Hepatic stellate cell (primary cell): Measurements from ENCODE around the gene PTGS2.

Experiments
- DNase-seq: peaks from one replicate; pipeline ENCODE4 v3.0.0; 2011; ENCODE audit warnings: low spot score

Gene PTGS2

GRCh38 chr1:186680245-186681061, at the start of gene PTGS2:
Gene PTGS2 (minus strand): TSS chr1:186680423. CDS start chr1:186680290, 133 bp downstream.
- DNase-seq: peak; percentile 80

- peak; percentile 14 for DNase-seq
These were observed 42.6 kb upstream of the PTGS2 start for GRCh38 chr1:186722711-186723309.

DNA sequence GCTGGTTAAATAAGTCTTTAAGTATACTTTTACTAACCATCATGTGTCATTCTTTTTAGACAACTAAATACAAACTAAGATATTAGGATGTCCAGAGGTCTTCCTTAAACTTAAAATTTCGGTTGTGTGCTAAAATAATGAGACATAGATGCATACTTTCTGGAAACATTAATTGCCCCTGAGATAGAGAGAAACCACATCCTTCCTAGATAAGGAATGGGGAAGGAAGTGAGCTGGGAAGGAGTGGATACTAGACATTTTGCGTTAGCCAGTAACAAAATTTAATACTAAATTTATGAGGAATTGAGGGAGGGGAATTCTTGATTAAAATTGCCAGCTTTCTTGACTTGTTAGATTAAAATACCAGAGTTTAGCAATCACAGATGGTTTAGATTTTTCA, 37.1 kb upstream of the PTGS2 start:
- no peak for DNase-seq

DNA sequence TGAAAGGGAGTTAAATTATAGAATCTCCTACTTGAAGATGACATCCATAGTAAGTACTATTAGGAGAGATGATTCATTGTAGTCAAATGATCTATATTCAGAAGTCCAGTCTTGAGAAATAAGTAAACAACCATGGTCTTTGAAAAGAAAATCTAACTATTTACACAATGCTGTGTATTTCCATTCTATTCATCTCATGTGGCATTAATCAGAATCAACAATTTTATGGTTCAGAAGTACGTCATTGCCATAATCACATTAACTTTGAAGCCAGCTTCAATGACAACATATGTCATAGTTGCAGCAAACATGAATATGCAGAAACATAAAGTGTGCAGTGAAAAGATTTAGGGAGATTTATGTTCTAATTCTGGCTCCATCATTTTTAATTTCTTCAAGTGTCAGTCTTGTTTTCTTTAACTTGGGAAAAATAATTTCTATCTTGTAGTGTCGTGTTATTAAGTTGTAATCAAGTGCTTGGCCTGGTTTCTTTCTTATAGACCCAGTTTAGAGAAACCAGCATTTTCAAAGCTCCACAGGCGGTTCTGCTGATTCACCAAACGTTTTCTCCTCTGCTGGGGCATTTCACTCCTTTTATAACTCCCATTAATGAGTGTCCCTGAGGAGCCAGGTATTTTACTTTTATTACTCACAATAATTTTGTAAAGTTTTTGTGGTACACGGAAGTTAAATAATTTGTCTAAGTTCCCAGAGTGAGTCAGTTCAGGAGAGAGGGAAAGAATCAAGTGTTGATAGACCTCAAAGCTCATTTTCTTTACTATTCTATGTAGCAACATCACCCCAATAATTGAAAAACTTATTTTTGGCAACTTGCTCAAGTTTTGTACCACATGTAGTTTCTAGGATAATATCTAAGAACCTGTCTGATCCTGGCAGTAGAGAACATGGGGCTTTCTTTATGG, 35.9 kb upstream of the PTGS2 start:
- no peak for DNase-seq

GRCh38 chr1:186710696-186711095, 30.5 kb upstream of the PTGS2 start:
- no peak for DNase-seq

DNA sequence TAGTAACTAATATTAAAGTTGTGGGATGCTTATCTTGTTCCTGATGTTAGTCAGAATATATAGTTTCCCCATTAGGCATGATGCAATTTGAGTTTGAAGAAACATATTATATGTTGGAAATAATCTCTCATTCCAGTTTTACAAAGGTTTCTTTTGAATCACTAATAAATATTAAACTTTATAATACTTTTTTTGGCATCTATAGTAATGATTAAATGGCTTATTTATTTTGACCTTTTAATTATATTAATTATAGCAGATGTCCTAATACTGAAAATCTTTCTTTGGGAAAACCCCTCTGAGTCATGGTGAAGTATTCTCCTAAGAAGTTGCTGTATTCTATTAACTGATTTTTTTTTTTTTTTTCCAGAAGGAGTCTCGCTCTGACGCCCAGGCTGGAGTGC, 28.5 kb upstream of the PTGS2 start:
- DNase-seq: no peak

DNA sequence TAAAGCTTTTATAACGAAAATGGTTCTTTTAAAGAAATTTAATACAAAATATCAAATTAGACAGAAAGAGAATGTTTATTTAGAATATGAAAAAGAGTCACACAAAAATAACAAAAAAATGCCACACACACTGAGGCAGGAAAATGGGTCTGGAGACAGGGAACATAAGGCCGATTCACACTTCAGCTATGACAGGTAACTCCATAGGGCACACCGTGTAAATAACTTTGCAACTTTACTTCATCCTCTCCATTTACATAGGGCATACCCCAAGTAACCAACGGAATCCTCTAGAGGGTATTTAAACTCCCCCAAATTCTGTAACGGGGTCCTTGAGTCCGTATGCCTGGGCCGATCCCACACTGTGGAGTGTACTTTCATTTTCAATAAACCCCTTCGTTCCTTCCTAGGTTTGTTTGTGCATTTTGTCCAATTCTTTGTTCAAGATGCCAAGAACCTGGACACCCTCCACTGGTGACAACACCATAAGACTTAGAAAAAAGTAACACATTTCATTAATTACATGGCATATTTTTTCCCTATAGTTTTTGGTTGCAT, 23.1 kb upstream of the PTGS2 start:
- DNase-seq: no peak

DNA sequence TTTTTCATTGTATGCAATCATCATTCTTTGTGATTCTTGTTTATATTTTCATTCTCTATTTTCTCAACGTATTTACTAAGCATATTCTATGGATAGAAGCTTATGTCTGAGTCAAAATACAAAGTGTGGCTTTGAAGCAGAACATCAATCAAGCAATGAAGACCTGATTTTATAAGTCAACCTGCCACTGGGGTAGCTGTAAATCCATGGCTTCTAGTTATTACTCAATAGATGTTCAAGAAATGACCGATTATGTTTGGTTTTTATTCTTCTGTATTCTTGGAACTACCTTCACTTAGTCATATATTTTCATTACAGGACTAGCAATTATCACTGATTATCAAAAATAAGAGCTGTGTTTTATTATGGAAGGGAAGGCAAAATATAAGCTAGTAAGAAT, 20.5 kb upstream of the PTGS2 start:
- DNase-seq: no peak

DNA sequence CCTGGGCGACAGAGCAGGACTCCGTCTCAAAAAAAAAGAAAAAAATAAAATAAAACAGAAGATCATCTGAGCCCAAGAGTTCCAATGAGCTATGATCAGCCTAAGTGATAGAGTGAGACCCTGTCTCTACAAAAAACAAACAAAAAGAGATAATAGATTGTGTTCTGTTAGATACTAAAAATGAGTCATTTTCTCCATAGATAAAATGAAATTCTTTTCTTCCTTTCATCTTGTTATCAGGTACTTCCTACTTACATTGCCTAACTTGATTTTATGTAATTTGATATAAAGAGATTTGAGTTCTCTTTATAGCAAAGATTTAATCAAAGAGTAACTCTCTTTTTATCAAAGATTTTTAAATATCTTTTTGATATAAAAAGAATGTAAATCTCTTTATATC, 19.3 kb upstream of the PTGS2 start:
- no peak for DNase-seq

- DNase-seq: no peak
These were observed 9.7 kb upstream of the PTGS2 start for GRCh38 chr1:186689907-186690306.

DNA sequence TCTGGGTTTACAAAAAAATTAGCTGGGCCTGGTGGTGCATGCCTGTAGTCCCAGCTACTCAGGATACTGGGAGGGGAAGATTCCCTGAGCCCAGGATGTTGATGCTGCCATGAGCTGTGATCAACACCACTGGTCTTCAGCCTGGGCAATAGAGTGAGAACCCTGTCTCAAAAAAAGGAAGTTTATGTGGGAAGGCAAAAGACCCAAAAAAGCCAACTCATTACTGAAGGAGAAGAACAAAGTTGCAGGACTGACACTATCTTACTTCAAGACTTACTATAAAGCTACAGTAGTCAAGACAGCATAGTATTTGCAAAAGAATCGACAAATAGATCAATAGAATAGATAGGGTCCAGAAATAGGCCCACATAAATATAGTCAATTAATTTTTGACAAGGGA, 9.2 kb upstream of the PTGS2 start:
- no peak for DNase-seq

GRCh38 chr1:186683652-186684410, 3.6 kb upstream of the PTGS2 start:
- DNase-seq: no peak

DNA sequence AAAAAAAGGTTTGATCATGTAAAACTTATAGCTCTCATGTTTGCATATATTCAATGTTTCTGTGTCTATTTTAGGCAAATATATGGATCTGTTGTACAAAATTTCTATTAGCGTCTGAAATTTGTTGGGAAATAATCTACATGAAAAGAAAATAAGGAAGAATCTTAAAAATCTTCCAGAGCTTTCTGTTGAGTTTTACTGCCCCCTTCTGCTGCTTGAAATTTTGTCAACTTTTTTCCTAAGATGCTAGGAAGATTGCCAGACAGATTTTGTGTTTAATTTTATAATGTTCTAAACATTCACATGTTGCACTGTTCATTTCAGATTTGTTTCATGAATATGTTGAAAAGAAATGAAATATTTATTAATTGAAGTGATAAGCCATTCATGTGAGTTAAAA, 2.5 kb upstream of the PTGS2 start:
- peak; percentile 15 for DNase-seq

GRCh38 chr1:186681801-186682200, 1.6 kb upstream of the PTGS2 start:
- DNase-seq: peak; percentile 21

DNA sequence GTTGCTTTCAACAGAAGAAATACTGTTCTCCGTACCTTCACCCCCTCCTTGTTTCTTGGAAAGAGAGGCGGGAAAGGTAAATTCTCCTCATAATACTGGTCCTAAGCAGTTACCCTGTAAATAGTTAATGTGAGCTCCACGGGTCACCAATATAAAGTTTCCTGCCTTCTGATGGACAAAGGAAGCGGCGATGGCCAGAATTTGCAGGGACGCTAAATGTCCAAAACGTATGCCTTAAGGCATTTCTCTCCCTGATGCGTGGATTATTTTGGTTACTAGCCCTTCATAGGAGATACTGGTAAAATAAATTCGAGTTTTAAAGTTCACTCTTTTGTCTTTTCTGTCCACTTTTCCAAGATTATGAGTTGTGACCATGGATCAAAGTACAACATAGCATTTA, 898 bp upstream of the PTGS2 start:
- DNase-seq: no peak

GRCh38 chr1:186679924-186680244, 339 bp downstream of the PTGS2 start:
- no peak for DNase-seq

- no peak for DNase-seq
These were observed 2.1 kb downstream of the PTGS2 start for GRCh38 chr1:186678155-186678554.

- no peak for DNase-seq
These were observed 7.6 kb downstream of the PTGS2 start for GRCh38 chr1:186672596-186672995.

DNA sequence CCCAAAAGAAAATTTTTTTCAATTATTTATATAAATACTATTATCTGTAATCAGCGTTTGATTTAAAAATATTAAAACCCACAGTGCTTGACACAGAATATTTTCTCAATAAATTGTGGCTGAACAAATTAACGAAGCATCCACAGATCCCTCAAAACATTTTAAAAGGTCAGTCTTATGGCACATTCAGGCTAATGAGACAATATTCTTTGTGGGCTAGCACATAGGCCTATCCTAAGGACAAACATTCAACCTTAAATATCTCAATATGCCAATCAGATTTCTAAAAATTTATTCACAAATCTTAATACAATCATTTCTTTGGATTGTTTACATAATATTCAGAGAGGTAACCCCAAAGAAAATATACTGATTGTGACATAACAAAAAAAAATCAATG, 8.1 kb downstream of the PTGS2 start:
- DNase-seq: no peak

GRCh38 chr1:186671136-186671825, 8.9 kb downstream of the PTGS2 start:
- no peak for DNase-seq
